Small intestine (tissue), 7 donors: Measurements from ENCODE around the gene PDE1A. TPM values are rescaled to one million over a fixed set of nuclear protein-coding genes. Genes with fewer than 3 reads are reported as not detected.

Experiments
- DNase-seq, 2 donors: peaks; one replicate each; pipeline versions ENCODE4 v3.0.0 to v3.0.0-alpha.2; 2013
- FAIRE-seq: peaks from 2 replicates; lab custom pipeline; 2012; peaks lifted over from hg19 to GRCh38; lab: Jason Lieb, UNC
- H3K27ac ChIP-seq, 3 donors: one replicate each; pipeline ENCODE4 v1.5.1; 2013; ENCODE audit warnings: low read length in 2 of 3, mild to moderate bottlenecking in 2 of 3, control low read depth in 1 of 3, inconsistent platforms in 1 of 3, low read depth in 1 of 3, moderate library complexity in 1 of 3
- H3K27me3 ChIP-seq, 3 donors: one replicate each; pipeline ENCODE4 v1.6.1; 2013; ENCODE audit warnings: low read length in 3 of 3, inconsistent platforms in 1 of 3; ENCODE audit not compliant: control insufficient read depth in 3 of 3, insufficient read depth in 3 of 3
- H3K36me3 ChIP-seq, 3 donors: one replicate each; pipeline ENCODE4 v1.6.1; 2013; ENCODE audit warnings: low read length in 3 of 3, inconsistent platforms in 1 of 3, low read depth in 1 of 3, mild to moderate bottlenecking in 1 of 3, moderate library complexity in 1 of 3; ENCODE audit not compliant: control insufficient read depth in 3 of 3, insufficient read depth in 2 of 3
- H3K4me1 ChIP-seq, 3 donors: one replicate each; pipeline ENCODE4 v1.6.1; 2013; ENCODE audit warnings: low read length in 2 of 3, inconsistent platforms in 1 of 3, low read depth in 1 of 3, mild to moderate bottlenecking in 1 of 3, moderate library complexity in 1 of 3; ENCODE audit not compliant: control insufficient read depth in 3 of 3, insufficient read depth in 2 of 3
- H3K4me3 ChIP-seq, 3 donors: one replicate each; pipeline ENCODE4 v1.5.1; 2013; ENCODE audit warnings: low read length in 3 of 3, control low read depth in 1 of 3, inconsistent platforms in 1 of 3, low read depth in 1 of 3, mild to moderate bottlenecking in 1 of 3, moderate library complexity in 1 of 3
- H3K9me3 ChIP-seq, 2 donors: one replicate each; pipeline ENCODE4 v1.6.1; 2013; ENCODE audit warnings: low read depth in 1 of 2, low read length in 1 of 2; ENCODE audit not compliant: control insufficient read depth in 2 of 2, insufficient read depth in 1 of 2
- WGBS, 3 donors: extraction: QIAGEN DNeasy Blood & Tissue Kit; methylation state at CpG; one replicate each; pipeline ENCODE4 v1.1.7; 2013; 5-methylcytosine and 5-hydroxymethylcytosine counted together
- polyA plus RNA-seq, 4 donors: library from polyadenylated mRNA; stranded (reverse) in 3 of 4; unstranded in 1 of 4; fragments of 200-250 nt in 3 of 4; fragments of 120-200 nt in 1 of 4; gene quantifications; one replicate each; pipeline versions ENCODE4 v1.2.1 to v1.2.3, GENCODE V29; 2013
- donor health status: healthy with polysubstance abuse.
- donor health status: control.
- donor health status: control.
- donor health status: Bipolar disorder and iron deficiency.
- donor health status: healthy.

PDE1A gene
- polyA plus RNA-seq, 4 donors = 3.5 to 9.7 (median 3.6) TPM; not detected in 1

GRCh38 chr2:182378759-182379158 is 48.1 kb downstream of the PDE1A start:
- WGBS, 3 donors = 32 to 54% (median 52%) methylated on average over 2 of the region's 2 CpGs
- no peak for FAIRE-seq

GRCh38 chr2:182377467-182377866 is 49.4 kb downstream of the PDE1A start:
- no peaks in the 10 kb centered on the region for H3K4me1 ChIP-seq
- H3K9me3 ChIP-seq = peaks cover 0 to 11% of the 10 kb centered on the region in 2 donors
- 65 to 80% (median 71%) methylated on average over 1 of the region's 1 CpG for WGBS, 3 donors
- H3K36me3 ChIP-seq = no peaks in the 10 kb centered on the region
- FAIRE-seq (no peak), DNase-seq (no peak)
- H3K27ac ChIP-seq = no peak overlapping the region
- no peaks in the 10 kb centered on the region for H3K27me3 ChIP-seq
- H3K4me3 ChIP-seq = no peak overlapping the region

More at GRCh38 chr2:182378759-182379158, 48.1 kb downstream of the PDE1A start:
- Histone ChIP-seq H3K4me1 (no peaks in the 10 kb centered on the region), H3K9me3 (peaks cover 0 to 15% of the 10 kb centered on the region in 2 donors), H3K36me3 (no peaks in the 10 kb centered on the region), H3K27me3 (no peaks in the 10 kb centered on the region), H3K27ac (no peak overlapping the region), H3K4me3 (no peak overlapping the region)
- no peak for DNase-seq

- DNase-seq (no peak), FAIRE-seq (no peak)
- H3K9me3 ChIP-seq = peaks cover 0 to 11% of the 10 kb centered on the region in 2 donors
- H3K4me1 ChIP-seq = no peaks in the 10 kb centered on the region
- no peaks in the 10 kb centered on the region for H3K27me3 ChIP-seq
- no peak overlapping the region for H3K4me3 ChIP-seq
- H3K36me3 ChIP-seq = no peaks in the 10 kb centered on the region
- H3K27ac ChIP-seq = no peak overlapping the region
- 36 to 72% (median 37%) methylated on average over 1 of the region's 1 CpG for WGBS, 3 donors
These were observed 51.0 kb downstream of the PDE1A start for GRCh38 chr2:182375862-182376261.

GRCh38 chr2:182372661-182373060 is 54.2 kb downstream of the PDE1A start:
- DNase-seq (peak; percentile 30 to 38), FAIRE-seq (peak; percentile 10)
- Histone ChIP-seq H3K36me3 (no peaks in the 10 kb centered on the region), H3K27ac (peak overlapping the region in 1 of 3 donors; percentile 90), H3K4me3 (no peak overlapping the region), H3K9me3 (peaks cover 0 to 11% of the 10 kb centered on the region in 2 donors), H3K4me1 (no peaks in the 10 kb centered on the region), H3K27me3 (no peaks in the 10 kb centered on the region)
- WGBS, 3 donors = 12 to 23% (median 19%) methylated on average over 2 of the region's 2 CpGs

- 79 to 86% (median 80%) methylated on average over 3 of the region's 3 CpGs for WGBS, 3 donors
- DNase-seq = no peak
- H3K27ac ChIP-seq = no peak overlapping the region
These were observed 57.8 kb downstream of the PDE1A start for GRCh38 chr2:182368996-182369395.

GRCh38 chr2:182368446-182368845 is 58.4 kb downstream of the PDE1A start:
- FAIRE-seq (no peak), DNase-seq (no peak)

More at GRCh38 chr2:182368996-182369395, 57.8 kb downstream of the PDE1A start:
- no peaks in the 10 kb centered on the region for H3K4me1 ChIP-seq
- no peak for FAIRE-seq
- no peak overlapping the region for H3K4me3 ChIP-seq
- H3K27me3 ChIP-seq = no peaks in the 10 kb centered on the region
- H3K9me3 ChIP-seq = no peaks in the 10 kb centered on the region
- H3K36me3 ChIP-seq = no peaks in the 10 kb centered on the region

GRCh38 chr2:182367401-182367800 is 59.4 kb downstream of the PDE1A start:
- no peaks in the 10 kb centered on the region for H3K36me3 ChIP-seq
- H3K4me1 ChIP-seq = no peaks in the 10 kb centered on the region
- no peak overlapping the region for H3K4me3 ChIP-seq
- no peak for FAIRE-seq
- WGBS, 3 donors = 80 to 87% (median 86%) methylated on average over 2 of the region's 2 CpGs
- H3K27me3 ChIP-seq = no peaks in the 10 kb centered on the region
- no peaks in the 10 kb centered on the region for H3K9me3 ChIP-seq
- no peak for DNase-seq
- H3K27ac ChIP-seq = no peak overlapping the region

More at GRCh38 chr2:182368446-182368845, 58.4 kb downstream of the PDE1A start:
- Histone ChIP-seq H3K36me3 (no peaks in the 10 kb centered on the region), H3K27me3 (no peaks in the 10 kb centered on the region), H3K9me3 (no peaks in the 10 kb centered on the region), H3K27ac (no peak overlapping the region), H3K4me3 (no peak overlapping the region), H3K4me1 (no peaks in the 10 kb centered on the region)

- Histone ChIP-seq H3K27ac (no peak overlapping the region), H3K4me1 (no peaks in the 10 kb centered on the region), H3K4me3 (no peak overlapping the region), H3K9me3 (no peaks in the 10 kb centered on the region), H3K36me3 (no peaks in the 10 kb centered on the region), H3K27me3 (no peaks in the 10 kb centered on the region)
- 54 to 69% (median 58%) methylated on average over 4 of the region's 4 CpGs for WGBS, 3 donors
- FAIRE-seq = no peak
- peak in 1 of 2 donors; percentile 1 for DNase-seq
These were observed 60.2 kb downstream of the PDE1A start for GRCh38 chr2:182366628-182367027.

GRCh38 chr2:182365855-182366254 is 61.0 kb downstream of the PDE1A start:
- WGBS, 3 donors = 35 to 61% (median 44%) methylated on average over 3 of the region's 3 CpGs
- H3K4me3 ChIP-seq = no peak overlapping the region
- FAIRE-seq (no peak), DNase-seq (no peak)
- no peaks in the 10 kb centered on the region for H3K36me3 ChIP-seq
- H3K27ac ChIP-seq = peak overlapping the region in 1 of 3 donors; percentile 70
- H3K4me1 ChIP-seq = no peaks in the 10 kb centered on the region
- no peaks in the 10 kb centered on the region for H3K9me3 ChIP-seq
- no peaks in the 10 kb centered on the region for H3K27me3 ChIP-seq
